Measurements from ENCODE around the gene LRRN3.

- TF ChIP-seq CTCF (IDR thresholded peaks at IDR 0.05; ENCODE audit: insufficient read depth, low read length) (no peak), REST (IDR thresholded peaks at IDR 0.05; ENCODE audit: insufficient replicate concordance, low read depth) (no peak), POLR2AphosphoS5 (IDR thresholded peaks at IDR 0.05; ENCODE audit: low read depth) (no peak)
Observed at GRCh38 chr7:111092406-111093236, 1.7 kb downstream of the LRRN3 start.

All from HL-60 (cell line).